Measurements from ENCODE around the gene PSMD3. TPM values are rescaled to one million over a fixed set of nuclear protein-coding genes. Genes with fewer than 3 reads are reported as not detected.

PSMD3 gene
- total RNA-seq, 1 experiment from 2014 or later = 179 TPM

DNA sequence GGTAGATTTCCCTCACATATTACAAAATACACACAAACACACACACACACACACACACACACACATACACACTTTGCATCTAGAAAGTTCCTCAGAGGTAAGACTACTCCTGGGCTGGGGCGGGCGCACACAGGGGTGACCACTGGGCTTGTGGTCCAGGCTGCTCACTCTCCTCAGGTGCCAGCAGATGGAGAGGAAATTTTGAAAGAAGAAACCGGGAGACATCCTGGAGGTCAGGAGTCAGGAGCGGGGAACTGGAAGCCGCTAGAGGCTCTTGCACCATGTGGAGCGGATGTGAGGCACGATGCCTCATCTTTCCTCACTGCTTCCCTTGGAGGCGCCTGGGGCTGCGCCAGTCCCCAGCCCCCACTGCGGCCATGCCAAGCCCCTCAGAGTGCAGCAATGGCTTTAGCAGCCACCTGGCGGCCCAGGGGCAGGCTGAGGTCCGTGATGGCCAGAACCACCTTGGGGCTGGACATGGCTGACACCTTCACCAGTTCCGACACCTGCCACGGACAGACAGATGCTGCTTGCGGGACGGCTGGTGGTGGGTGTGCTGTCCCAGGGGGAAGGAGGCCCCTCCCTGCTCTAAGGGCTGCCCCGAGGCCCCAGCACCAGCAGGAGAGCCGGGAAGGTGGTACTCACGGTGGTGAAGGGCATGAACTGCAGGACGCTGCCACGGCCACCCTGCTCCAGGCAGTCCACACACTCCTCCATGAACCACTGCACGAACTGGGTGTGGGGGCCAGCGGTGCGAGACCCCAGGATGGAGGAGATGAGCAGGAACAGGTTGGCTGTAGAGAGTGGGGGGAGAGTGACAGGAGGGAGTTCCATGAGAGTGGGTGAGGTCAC, 38.8 kb downstream of the PSMD3 start:
- POLR2A ChIA-PET = no interaction called here
- Histone ChIP-seq H3K27me3 (replicated peaks; ENCODE audit: control insufficient read depth, insufficient read depth, low read length) (no peaks in the 10 kb centered on the region), H3K9me3 (no peaks in the 10 kb centered on the region), H3K36me3 (ENCODE audit: control insufficient read depth, insufficient read depth, low read length) (no peaks in the 10 kb centered on the region; the same call in none of the 2 replicates), H3K4me1 (peaks cover 10% of the 10 kb centered on the region), H3K4me3 (ENCODE audit: low read depth, low read length) (no peak overlapping the region)
- intact Hi-C loops (cut with micrococcal nuclease; ENCODE audit: unreplicated experiment) = no loop called here
- no peaks in the 10 kb centered on the region for H3K27me3 Mint-ChIP-seq (ENCODE audit: insufficient read depth, unreplicated experiment)
- no peak for DNase-seq
- BruUV-seq (replicated peaks) = TSS peak; percentile 56
- no peak overlapping the region for H3K27ac Mint-ChIP-seq (ENCODE audit: unreplicated experiment)
- H3K9me3 Mint-ChIP-seq (ENCODE audit: unreplicated experiment) = no peaks in the 10 kb centered on the region
- H3K4me1 Mint-ChIP-seq (ENCODE audit: low read depth, unreplicated experiment) = no peaks in the 10 kb centered on the region
- H3K36me3 Mint-ChIP-seq (ENCODE audit: insufficient read depth, unreplicated experiment) = peaks cover 37% of the 10 kb centered on the region
- no peak for TF ChIP-seq CTCF (IDR thresholded peaks at IDR 0.05; ENCODE audit: insufficient read depth in 1 of 2, low read depth in 1 of 2, low read length in 1 of 2, severe bottlenecking in 1 of 2, unreplicated experiment in 1 of 2)
- H3K4me3 Mint-ChIP-seq (ENCODE audit: unreplicated experiment) = no peak overlapping the region
- CTCF ChIA-PET = interaction anchor here (1.8 kb wide), 1 partner anchor 8 kb away, joined by 7 read pairs; no protein-coding TSS in a partner anchor

GRCh38 chr17:40020146-40020545, 39.5 kb downstream of the PSMD3 start:
- CTCF ChIA-PET = no interaction called here
- no peak overlapping the region for H3K27ac Mint-ChIP-seq (ENCODE audit: unreplicated experiment)
- POLR2A ChIA-PET = no interaction called here
- H3K4me3 Mint-ChIP-seq (ENCODE audit: unreplicated experiment) = no peak overlapping the region
- H3K4me1 Mint-ChIP-seq (ENCODE audit: low read depth, unreplicated experiment) = no peaks in the 10 kb centered on the region
- Histone ChIP-seq H3K9me3 (no peaks in the 10 kb centered on the region), H3K36me3 (ENCODE audit: control insufficient read depth, insufficient read depth, low read length) (no peaks in the 10 kb centered on the region; the same call in none of the 2 replicates), H3K4me3 (ENCODE audit: low read depth, low read length) (no peak overlapping the region), H3K27me3 (replicated peaks; ENCODE audit: control insufficient read depth, insufficient read depth, low read length) (no peaks in the 10 kb centered on the region), H3K4me1 (peaks cover 2% of the 10 kb centered on the region)
- H3K9me3 Mint-ChIP-seq (ENCODE audit: unreplicated experiment) = no peaks in the 10 kb centered on the region
- intact Hi-C loops (cut with micrococcal nuclease; ENCODE audit: unreplicated experiment) = no loop called here
- peaks cover 42% of the 10 kb centered on the region for H3K36me3 Mint-ChIP-seq (ENCODE audit: insufficient read depth, unreplicated experiment)
- no TSS peak for BruUV-seq (replicated peaks)
- TF ChIP-seq CTCF (IDR thresholded peaks at IDR 0.05; ENCODE audit: insufficient read depth in 1 of 2, low read depth in 1 of 2, low read length in 1 of 2, severe bottlenecking in 1 of 2, unreplicated experiment in 1 of 2) = no peak
- H3K27me3 Mint-ChIP-seq (ENCODE audit: insufficient read depth, unreplicated experiment) = no peaks in the 10 kb centered on the region
- DNase-seq = no peak

DNA sequence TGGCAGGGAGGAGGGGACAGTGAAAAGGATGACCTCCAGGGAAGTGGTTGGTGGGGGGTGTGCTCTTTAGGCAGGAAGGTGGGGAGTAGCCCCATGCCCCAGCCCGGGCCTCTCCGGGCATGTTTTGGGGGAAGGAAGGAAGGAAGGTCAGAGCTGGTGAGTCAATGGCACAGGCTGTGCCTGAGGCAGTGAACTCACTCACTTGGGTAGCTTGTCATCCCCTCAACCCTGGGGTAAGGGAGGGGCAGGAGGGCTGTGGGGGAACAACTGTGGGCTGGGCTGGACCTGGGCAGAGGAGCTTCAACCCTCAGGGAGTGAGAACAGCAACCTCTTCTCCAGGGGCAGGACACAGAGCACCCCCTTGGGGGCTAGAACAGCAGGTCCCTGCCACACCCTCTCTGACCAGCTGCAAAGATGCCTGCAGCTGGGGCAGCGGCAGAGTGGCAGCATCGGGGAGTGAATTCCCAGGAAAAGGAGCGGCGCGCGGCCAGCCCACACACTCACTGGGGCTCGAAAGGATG, 40.9 kb downstream of the PSMD3 start:
- H3K4me1 Mint-ChIP-seq (ENCODE audit: low read depth, unreplicated experiment) = peaks cover 6% of the 10 kb centered on the region
- peak overlapping the region; percentile 30 for H3K4me3 Mint-ChIP-seq (ENCODE audit: unreplicated experiment)
- no peak for DNase-seq

More for the DNA sequence above, 40.9 kb downstream of the PSMD3 start:
- peak overlapping the region; percentile 56 for H3K27ac Mint-ChIP-seq (ENCODE audit: unreplicated experiment)
- CTCF ChIA-PET = interaction anchor here (1.4 kb wide), 1 partner anchor 8 kb away, joined by 5 read pairs; no protein-coding TSS in a partner anchor
- peaks cover 55% of the 10 kb centered on the region for H3K36me3 Mint-ChIP-seq (ENCODE audit: insufficient read depth, unreplicated experiment)
- no peaks in the 10 kb centered on the region for H3K27me3 Mint-ChIP-seq (ENCODE audit: insufficient read depth, unreplicated experiment)
- Histone ChIP-seq H3K4me3 (ENCODE audit: low read depth, low read length) (no peak overlapping the region), H3K4me1 (no peaks in the 10 kb centered on the region), H3K36me3 (ENCODE audit: control insufficient read depth, insufficient read depth, low read length) (peaks cover 6% of the 10 kb centered on the region), H3K27me3 (replicated peaks; ENCODE audit: control insufficient read depth, insufficient read depth, low read length) (no peaks in the 10 kb centered on the region), H3K9me3 (no peaks in the 10 kb centered on the region)
- intact Hi-C loops (cut with micrococcal nuclease; ENCODE audit: unreplicated experiment) = no loop called here
- BruUV-seq (replicated peaks) = no TSS peak
- H3K9me3 Mint-ChIP-seq (ENCODE audit: unreplicated experiment) = no peaks in the 10 kb centered on the region
- POLR2A ChIA-PET = no interaction called here
- no peak for TF ChIP-seq CTCF (IDR thresholded peaks at IDR 0.05; ENCODE audit: insufficient read depth in 1 of 2, low read depth in 1 of 2, low read length in 1 of 2, severe bottlenecking in 1 of 2, unreplicated experiment in 1 of 2)
